Ishikawa (cell line): ENCODE data around the gene FBXO28.

Experiments
- CEBPB ChIP-seq: IDR thresholded peaks from 2 replicates; pipeline ENCODE4 v1.6.1; 2012
- CREB1 ChIP-seq: IDR thresholded peaks from 2 replicates; pipeline ENCODE4 v1.6.1; 2012; ENCODE audit warnings: low read depth
- EGR1 ChIP-seq: IDR thresholded peaks from 2 replicates; pipeline ENCODE4 v1.6.1; 2012
- EP300 ChIP-seq: IDR thresholded peaks from 2 replicates; pipeline ENCODE4 v1.6.1; 2012; ENCODE audit warnings: borderline replicate concordance
- FOXM1 ChIP-seq: IDR thresholded peaks from 2 replicates; pipeline ENCODE4 v1.6.1; 2012; ENCODE audit warnings: low read depth, borderline replicate concordance
- MAX ChIP-seq: IDR thresholded peaks from 2 replicates; pipeline ENCODE4 v1.6.1; 2012
- RAD21 ChIP-seq: IDR thresholded peaks from 2 replicates; pipeline ENCODE4 v1.6.1; 2012; ENCODE audit warnings: low read depth
- REST ChIP-seq: IDR thresholded peaks from 2 replicates; pipeline ENCODE4 v1.6.1; 2012; ENCODE audit warnings: low read depth, mild to moderate bottlenecking
- TAF1 ChIP-seq: IDR thresholded peaks from 2 replicates; pipeline ENCODE4 v1.6.1; 2012; ENCODE audit warnings: low read depth, mild to moderate bottlenecking
- TCF12 ChIP-seq: IDR thresholded peaks from 2 replicates; pipeline ENCODE4 v1.6.1; 2012; ENCODE audit warnings: low read depth
- TEAD4 ChIP-seq: IDR thresholded peaks from 2 replicates; pipeline ENCODE4 v1.6.1; 2012
- USF1 ChIP-seq: IDR thresholded peaks from 2 replicates; pipeline ENCODE4 v1.6.1; 2012
- YY1 ChIP-seq: IDR thresholded peaks from 2 replicates; pipeline ENCODE4 v1.6.1; 2012; ENCODE audit warnings: low read depth
- ZBTB7A ChIP-seq: IDR thresholded peaks from 2 replicates; pipeline ENCODE4 v1.6.1; 2012; ENCODE audit warnings: low read depth

FBXO28 gene

GRCh38 chr1:224113918-224114786 is at the start of gene FBXO28:
FBXO28 (plus strand) TSS chr1:224114111; CDS start chr1:224114130, 19 bp downstream.
- peak; percentile 27; the same call in 1 of the 2 replicates for TF ChIP-seq TEAD4
- no peak for TF ChIP-seq EGR1
- peak; percentile 80 for TF ChIP-seq CREB1
- no peak for TF ChIP-seq FOXM1
- no peak for TF ChIP-seq REST
- TF ChIP-seq TAF1 = peak; percentile 99
- 0 out of 2 replicates have a peak, but pooled peaks have one; percentile 25 for TF ChIP-seq TCF12
- peak; percentile 99 for TF ChIP-seq YY1
- no peak for TF ChIP-seq CEBPB
- peak; percentile 53; the same call in 1 of the 2 replicates for TF ChIP-seq MAX

GRCh38 chr1:224064150-224064549 is 49.8 kb upstream of the FBXO28 start:
- no peak for TF ChIP-seq CREB1

- TF ChIP-seq TCF12 = no peak
- no peak for TF ChIP-seq TEAD4
- no peak for TF ChIP-seq CREB1
- TF ChIP-seq USF1 = no peak
- no peak for TF ChIP-seq RAD21
- TF ChIP-seq MAX = no peak
- TF ChIP-seq ZBTB7A = no peak
- TF ChIP-seq TAF1 = no peak
- no peak for TF ChIP-seq REST
- no peak for TF ChIP-seq CEBPB
- TF ChIP-seq YY1 = no peak
- no peak for TF ChIP-seq FOXM1
- TF ChIP-seq EGR1 = no peak
- no peak for TF ChIP-seq EP300
Observed at GRCh38 chr1:224065455-224065854, 48.5 kb upstream of the FBXO28 start.

GRCh38 chr1:224067207-224067606 is 46.7 kb upstream of the FBXO28 start:
- no peak for TF ChIP-seq TEAD4
- TF ChIP-seq TAF1 = no peak
- no peak for TF ChIP-seq ZBTB7A
- TF ChIP-seq FOXM1 = no peak
- TF ChIP-seq TCF12 = no peak
- no peak for TF ChIP-seq YY1
- no peak for TF ChIP-seq EGR1
- no peak for TF ChIP-seq REST
- TF ChIP-seq EP300 = no peak
